Islet of Langerhans (tissue), 1 donor: ENCODE results near the gene TNNI3K.
"Not testable (repeated sequence)": the region's sequence is repeated elsewhere in the genome, so short reads cannot be mapped to it uniquely, and the experiment has no call there.

Source experiments
- FAIRE-seq: peaks from one replicate; lab custom pipeline; 2011; peaks lifted over from hg19 to GRCh38; lab: Jason Lieb, UNC

Gene TNNI3K, protein sequence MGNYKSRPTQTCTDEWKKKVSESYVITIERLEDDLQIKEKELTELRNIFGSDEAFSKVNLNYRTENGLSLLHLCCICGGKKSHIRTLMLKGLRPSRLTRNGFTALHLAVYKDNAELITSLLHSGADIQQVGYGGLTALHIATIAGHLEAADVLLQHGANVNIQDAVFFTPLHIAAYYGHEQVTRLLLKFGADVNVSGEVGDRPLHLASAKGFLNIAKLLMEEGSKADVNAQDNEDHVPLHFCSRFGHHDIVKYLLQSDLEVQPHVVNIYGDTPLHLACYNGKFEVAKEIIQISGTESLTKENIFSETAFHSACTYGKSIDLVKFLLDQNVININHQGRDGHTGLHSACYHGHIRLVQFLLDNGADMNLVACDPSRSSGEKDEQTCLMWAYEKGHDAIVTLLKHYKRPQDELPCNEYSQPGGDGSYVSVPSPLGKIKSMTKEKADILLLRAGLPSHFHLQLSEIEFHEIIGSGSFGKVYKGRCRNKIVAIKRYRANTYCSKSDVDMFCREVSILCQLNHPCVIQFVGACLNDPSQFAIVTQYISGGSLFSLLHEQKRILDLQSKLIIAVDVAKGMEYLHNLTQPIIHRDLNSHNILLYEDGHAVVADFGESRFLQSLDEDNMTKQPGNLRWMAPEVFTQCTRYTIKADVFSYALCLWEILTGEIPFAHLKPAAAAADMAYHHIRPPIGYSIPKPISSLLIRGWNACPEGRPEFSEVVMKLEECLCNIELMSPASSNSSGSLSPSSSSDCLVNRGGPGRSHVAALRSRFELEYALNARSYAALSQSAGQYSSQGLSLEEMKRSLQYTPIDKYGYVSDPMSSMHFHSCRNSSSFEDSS

DNA sequence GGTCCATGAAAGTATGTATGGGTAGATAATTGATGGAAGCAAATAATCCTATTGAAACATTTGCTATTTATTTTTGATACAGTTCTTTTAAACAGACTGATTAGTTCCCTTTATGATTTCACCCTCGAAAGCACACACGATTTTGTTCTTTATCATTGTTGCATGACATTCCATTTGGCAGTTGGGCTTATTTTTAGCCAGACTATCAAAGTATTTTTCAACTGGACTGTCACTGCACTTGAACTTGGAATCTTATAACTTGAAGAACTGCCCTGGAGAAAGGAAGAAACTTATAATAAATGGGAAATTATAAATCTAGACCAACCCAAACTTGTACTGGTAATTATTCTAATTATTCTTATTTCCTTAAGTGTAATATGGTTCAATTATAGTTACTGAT is at the start of gene TNNI3K:
Gene TNNI3K (plus strand): TSS at position 235 of the 400 bp plus-strand sequence. CDS start 65 bp downstream, at position 300.
- FAIRE-seq = no peak

DNA sequence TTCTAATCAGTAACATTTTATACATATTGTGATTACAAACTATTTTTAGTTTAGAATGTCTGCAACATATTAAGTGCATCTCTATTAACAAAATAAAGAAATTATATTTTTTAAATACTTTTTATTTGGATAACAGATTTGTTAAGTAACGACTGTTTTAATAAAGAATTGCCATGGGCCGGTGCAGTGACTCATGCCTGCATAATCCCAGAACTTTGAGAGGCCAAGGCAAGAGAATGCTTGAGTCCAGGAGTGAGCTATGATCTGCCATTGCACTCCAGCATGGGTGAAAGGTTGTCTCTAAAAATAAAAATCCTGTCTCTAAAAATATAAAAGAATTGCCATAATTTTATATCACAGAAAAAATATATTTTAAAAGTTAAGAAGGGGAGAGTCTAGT is 41.3 kb upstream of the TNNI3K start:
- peak; percentile 78 for FAIRE-seq

DNA sequence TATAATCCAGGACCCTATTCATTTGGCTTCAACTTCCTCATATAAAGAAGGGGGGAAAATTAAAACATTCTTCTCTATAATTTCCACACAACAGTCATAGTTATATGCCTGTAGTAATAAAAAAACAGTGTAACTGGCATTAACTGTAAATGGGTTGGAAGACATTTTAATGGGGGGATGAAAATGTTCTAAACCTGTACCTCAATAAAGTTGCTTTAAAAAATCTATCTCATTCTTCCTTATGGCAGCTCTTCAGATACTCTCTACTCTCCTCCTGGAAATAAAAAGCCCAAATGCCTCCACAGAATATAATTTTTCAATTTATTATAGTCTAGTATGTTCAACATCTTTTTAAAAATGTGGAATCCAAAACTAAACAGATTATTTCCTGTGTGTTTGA is 39.8 kb upstream of the TNNI3K start:
- no peak for FAIRE-seq

DNA sequence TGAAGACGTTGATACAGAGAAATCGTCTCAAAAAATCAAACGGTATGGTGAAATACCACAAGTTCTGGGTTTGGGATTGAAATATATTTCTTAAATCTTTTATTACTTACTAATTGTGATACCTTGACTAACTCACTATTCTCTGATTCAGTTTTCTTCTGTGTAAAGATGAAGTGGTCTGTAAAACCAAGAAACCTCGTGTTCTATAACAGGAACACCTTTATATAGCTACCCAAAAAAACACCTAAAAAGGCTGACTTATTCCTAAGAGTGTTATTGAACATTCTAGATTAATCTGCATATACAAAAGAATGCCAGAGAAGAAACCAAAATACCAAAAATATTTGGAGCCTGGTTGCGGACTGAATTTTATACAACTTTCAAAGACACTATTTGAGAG is 37.9 kb upstream of the TNNI3K start:
- peak; percentile 9 for FAIRE-seq

DNA sequence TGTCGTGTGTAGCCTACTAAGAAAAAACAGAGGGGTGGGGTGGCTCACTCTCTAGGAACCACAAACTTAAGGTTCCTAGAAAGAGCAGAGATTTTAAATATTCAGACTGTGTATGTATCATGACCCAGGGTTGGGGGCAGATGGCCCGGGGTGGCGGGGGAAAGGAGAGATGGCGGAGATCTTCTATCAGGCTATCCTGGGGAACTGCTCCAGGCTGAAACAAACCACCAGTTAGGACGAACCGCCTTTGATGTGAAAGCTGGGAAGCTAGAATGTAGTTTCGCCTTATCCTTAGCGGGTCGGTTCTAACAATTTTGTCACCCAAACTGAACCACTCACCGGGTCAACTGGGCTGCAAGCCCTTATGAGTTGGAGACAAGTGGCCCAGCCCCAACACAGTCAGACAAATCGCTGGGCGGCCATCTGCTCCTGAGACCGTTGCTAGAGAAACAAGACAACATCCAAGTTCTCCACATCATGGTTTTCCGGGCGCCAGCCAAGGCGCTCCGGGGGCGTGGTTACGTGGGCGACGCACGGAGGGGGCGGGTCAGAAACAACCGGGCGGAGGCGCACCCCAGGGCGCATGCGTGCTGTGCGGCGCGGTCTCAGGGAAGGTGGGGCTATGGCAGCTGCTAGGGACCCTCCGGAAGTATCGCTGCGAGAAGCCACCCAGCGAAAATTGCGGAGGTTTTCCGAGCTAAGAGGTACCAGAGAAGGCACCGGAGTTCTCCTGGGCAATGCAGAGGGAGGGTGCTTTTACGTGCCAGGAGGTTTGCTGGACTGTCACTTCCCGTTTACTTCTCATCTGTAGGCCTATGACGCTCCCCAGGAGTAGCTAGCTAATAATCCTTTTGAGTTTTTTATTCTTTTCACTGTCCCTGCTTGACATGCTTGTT is 37.3 kb upstream of the TNNI3K start, which contains the start of the genes FPGT and LRRIQ3:
Gene FPGT (plus strand): TSS at position 586 of the 896 bp plus-strand sequence. CDS start 37 bp downstream, at position 623.
Gene LRRIQ3 (minus strand): TSS at position 520 of the 896 bp plus-strand sequence. CDS start 14,492 bp downstream, outside the sequence.
- FAIRE-seq = peak; percentile 60

DNA sequence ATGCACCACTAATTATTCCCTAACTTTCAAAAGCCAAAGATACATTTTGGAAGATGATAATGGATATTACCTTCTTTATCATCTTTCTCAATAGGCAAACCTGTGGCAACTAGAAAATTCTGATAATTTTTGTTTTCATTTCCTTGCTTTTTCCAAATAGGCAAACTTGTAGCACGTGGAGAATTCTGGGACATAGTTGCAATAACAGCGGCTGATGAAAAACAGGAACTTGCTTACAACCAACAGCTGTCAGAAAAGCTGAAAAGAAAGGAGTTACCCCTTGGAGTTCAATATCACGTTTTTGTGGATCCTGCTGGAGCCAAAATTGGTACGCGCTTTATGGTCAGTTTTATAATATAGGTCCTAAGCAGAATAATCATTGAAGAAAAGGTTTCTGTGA is 35.7 kb upstream of the TNNI3K start:
- no peak for FAIRE-seq

DNA sequence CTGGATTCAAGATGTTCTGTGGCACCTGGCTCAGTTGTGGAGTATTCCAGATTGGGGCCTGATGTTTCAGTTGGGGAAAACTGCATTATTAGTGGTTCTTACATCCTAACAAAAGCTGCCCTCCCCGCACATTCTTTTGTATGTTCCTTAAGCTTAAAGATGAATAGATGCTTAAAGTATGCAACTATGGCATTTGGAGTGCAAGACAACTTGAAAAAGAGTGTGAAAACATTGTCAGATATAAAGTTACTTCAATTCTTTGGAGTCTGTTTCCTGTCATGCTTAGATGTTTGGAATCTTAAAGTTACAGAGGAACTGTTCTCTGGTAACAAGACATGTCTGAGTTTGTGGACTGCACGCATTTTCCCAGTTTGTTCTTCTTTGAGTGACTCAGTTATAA is 29.9 kb upstream of the TNNI3K start:
- FAIRE-seq = no peak

DNA sequence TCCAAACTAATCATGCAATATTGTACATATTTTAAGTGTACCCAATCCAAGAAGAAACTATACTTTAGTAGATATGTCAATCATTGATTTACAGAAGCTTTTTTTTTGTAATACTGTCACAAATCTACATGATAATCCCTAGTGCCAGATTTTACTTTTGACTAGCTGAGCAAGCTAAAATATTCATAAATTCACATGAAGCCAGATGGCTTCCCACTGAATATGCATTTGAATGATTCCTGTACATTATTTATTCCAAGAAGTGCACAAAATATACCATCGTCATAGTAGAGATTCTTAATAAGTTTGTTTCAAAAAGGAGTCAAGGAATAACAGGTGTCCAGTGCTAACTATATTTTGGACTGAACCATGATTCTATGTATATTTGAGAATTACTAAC is 20.0 kb upstream of the TNNI3K start:
- no peak for FAIRE-seq

DNA sequence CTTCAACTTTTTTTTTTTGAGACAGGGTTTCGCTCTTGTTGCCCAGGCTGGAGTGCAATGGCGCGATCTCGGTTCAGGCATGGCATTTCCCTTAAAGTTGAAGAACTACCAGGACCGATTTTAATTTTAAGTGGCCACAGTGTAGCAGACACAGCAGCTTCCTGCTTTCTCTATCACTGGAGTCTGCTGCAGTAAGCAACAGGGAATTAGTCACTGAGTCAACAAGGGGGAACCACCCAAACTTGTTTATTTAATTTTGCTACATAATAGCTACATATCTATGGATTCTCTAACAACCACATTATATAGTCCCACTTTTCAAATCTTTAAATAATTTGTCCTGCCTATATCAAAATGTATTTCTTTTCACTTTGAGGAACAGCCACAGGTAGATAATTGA is 12.5 kb upstream of the TNNI3K start:
- no peak for FAIRE-seq

DNA sequence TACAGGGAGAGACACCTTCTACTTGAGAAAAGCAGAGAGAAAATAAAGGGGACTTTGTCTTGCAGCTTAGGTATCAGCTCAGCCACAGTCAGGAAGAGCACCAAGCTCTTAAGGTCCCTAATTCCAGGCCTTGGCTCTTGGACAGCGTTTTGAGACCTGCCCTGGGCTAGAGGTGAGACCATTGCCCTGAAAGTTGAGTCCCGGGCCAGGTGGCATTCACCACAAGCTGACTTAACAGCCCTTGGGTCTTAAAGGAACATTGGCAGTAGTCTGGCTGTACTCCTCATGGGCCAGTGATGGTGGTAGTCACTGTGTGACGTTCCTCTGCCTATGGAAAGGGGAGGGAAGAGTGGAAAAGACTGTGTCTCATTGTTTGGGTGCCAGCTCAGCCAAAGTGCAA is 11.7 kb upstream of the TNNI3K start:
- FAIRE-seq = no peak

DNA sequence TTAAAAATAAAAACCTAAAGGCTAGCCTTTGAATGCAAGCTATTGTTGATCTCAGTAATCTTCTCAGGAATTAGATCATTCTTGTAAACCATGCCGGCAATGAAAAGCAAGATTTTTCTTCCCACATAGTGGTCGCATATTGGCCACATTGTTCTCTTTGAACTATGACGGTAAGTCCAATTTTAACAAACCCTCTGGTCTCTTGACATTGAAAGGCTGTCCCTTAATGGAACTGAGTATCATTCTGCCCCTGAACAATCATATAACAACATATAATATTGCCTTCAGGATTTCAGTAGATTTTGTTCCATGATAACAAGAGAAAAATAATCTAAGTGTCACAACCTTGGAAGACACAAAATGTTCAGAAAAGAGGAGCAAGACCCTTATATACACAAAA is 1.3 kb downstream of the TNNI3K start:
- FAIRE-seq = no peak

DNA sequence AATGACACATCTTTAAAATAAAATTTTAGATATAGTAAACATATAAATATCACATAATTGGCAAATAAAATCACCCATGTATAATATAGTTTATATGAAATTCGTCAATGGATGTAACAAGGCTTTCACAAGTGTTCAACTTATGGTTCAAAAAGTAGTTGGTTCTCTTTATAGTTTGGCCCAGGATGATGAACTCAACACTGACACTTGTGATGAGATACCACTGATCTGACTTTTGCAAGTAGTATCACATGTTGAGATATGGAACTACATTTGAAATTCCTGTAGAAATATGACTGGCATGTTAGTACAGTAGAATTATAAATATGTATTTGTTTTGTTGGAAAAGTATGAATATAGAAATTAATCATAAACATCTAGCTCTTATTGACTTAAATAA is 1.8 kb downstream of the TNNI3K start:
- peak; percentile 9 for FAIRE-seq

DNA sequence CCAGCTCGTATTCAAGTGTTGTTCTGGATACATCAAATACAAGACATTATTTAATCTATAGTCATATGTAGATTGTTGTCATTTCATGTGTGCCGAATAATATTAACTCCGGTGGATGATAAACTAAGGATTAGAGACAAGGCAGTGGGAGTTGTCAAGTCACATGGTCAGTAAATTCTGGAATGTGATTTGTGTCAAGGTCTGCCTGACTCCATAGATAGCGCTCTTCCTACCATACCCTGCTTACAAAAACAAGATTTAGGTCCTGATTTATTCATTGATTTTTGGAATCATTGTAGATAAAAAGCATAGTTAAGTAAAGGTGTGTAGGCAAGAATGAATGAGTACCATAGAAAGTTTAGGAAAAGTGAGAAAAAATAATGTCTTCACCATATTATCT is 2.6 kb downstream of the TNNI3K start:
- FAIRE-seq = no peak

DNA sequence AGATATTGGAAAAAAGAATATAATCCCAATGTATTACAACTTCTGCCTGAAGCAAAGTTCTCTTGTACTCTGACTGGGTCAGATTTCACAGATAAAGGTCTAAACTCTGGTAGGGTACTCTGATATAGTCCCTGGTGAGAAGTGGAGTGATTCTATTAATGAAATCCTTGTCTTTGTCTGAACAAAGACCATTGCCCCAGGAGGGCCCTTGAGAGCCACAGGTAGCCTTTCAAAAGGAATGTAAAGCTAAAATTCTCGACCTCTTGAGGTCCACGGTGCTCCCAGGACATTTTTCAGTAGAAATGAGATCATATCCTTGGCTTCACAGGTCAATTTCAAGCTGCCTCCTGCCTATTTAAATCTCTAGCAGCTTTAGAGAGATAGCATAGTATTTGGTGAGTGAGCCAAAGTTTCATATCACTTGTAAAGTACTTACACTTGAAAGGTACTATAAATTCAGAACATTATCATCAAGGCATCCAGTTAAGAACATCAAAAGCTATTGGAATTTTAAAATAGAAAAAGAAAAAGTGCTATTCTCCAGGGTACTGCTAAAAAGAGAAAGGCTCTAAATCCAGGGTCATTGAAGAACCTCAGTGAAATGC is 10.1 kb downstream of the TNNI3K start:
- FAIRE-seq = no peak

DNA sequence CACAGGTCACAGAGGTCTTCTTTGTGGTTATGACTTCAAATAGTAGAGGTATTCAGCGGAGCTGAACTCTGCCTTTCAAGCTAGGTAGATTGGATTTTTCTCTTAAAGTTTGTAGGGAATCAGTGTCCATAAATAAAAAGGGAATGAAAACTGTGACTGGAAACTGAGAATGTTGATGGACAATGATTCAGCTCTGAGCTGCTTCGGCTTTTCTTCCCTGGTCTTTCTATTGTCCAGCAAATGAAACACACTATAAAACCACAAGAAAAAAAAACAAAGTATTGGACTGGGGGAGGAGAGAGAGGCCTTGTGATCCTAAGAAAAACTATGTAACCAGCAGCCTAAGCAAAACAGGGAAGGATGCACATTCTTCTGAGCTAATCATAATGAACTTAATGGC is 11.1 kb downstream of the TNNI3K start:
- no peak for FAIRE-seq

DNA sequence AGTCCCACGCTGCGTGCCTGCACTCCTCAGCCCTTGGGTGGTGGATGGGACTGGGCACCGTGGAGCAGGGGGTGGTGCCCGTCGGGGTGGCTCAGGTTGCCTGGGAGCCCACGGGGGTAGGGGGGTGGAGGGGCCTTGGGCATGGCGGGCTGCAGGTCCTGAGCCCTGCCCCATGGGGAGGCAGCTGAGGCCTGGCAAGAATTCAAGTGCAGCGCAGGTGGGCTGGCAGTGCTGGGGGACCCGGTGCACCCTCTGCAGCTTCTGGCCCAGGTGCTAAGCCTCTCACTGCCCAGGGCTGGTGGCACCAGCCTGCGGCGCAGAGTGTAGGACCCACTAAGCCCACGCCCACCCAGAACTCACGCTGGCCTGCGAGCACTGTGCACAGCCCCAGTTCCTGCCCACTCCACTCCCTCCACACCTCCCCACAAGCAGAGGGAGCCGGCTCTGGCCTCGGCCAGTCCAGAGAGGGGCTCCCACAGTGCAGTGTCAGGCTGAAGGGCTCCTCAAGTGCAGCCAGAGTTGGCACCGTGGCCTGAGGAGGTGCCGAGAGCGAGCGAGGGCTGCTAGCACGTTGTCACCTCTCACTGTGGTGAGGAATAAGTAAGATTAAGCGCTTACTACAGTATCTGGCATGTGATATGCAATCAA is 12.8 kb downstream of the TNNI3K start:
- FAIRE-seq = no peak

DNA sequence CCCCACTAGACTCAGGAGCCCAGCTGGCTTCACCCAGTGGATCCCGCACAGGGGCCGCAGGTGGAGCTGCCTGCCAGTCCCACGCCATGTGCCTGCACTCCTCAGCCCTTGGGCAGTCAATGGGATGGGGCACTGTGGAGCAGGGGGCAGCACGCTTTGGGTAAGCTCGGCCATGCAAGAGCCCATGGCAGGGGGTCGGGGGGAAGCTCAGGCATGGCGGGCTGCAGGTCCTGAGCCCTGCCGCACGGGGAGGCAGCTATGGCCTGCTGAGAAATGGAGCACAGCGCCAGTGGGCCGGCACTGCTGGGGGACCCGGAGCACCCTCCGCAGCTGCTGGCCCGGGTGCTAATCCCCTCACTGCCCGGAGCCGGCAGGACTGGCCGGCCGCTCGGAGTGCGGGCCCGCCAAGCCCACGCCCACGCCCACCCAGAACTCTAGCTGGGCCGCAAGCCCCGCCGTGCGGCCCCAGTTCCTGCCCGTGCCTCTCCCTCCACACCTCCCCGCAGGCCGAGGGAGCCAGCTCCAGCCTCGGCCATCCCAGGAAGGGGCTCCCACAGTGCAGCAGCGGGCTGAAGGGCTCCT is 18.1 kb downstream of the TNNI3K start:
- FAIRE-seq = not testable (repeated sequence)

DNA sequence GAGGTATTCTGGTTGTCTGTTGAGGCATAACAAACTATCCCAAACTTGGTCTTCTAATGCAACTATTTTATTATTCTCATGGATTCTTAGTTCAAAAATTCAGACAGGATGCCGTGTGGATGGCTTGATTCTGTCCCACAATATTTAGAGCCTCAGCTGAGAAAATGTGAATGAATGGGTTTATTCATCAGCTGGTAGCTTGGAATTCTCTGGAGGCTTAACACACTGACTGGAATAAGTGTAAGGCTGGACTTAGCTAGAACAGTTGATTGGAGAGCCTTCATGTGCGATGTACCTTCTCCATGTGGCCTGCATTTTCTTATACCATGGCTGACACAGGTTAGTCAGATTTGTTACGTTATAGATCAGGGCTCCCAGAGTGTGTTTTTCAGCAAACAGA is 30.8 kb downstream of the TNNI3K start:
- FAIRE-seq = no peak

DNA sequence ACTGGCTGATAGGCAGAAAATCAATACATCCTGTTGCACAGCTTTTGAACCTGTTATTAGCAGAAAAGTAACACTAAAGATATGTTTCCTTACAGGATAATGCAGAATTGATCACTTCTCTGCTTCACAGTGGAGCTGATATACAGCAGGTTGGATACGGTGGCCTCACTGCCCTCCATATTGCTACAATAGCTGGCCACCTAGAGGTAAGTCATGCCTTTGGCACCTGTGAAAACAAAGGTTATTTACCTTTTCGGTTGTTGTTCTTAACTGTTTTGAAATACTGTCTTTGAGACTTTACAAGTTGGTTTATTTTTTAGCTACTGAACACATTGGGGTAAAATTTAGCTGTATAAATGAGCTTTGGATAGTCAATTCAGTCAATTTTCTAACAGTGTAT is 36.3 kb downstream of the TNNI3K start:
- FAIRE-seq = no peak

DNA sequence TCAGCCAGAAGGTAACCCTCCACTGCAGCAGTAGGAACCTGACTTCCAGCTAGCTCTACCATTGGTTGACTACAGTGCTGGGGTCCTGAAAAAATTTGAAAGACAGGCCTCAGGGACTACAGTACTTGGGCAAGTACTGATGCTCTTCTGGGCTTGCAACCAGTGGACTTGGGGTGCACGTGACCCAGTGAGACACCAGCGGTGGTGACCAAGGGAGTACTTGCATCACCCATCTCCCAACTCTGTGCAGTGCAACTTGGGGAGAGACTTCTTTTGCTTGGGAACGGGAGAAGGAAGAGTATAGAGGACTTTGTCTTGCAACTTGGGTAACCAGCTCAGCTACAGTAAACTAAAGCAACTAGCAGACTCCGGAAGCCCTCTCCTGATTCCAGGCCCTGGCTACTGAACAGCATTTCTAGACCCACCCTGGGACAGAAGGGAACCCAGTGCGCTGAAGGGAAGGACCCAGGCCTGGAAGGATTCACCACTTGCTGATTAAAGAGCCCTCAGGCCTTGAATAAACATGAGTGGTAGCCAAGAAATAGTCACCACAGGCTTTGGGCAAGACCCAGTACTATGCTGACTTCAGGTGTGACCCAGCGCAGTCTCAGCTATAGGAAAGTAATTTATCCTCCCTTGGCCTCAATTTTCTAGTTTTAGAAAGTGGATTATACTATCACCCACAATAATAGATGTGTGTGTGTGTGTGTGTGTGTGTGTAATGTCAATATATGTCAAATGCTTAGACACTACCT is 45.6 kb downstream of the TNNI3K start:
- no peak for FAIRE-seq
